Panc1 (cell line): ENCODE measurements around the gene CDH13. TPM values are rescaled to one million over a fixed set of nuclear protein-coding genes. Genes with fewer than 3 reads are reported as not detected.

ENCODE experiments used
- ATAC-seq: fragments of 200-7000 bp; cut with Tn5 transposase; 2 replicates; pipeline ENCODE4 v1.9.1; 2020; ENCODE audit warnings: mild to moderate bottlenecking, moderate library complexity
- BruUV-seq: library from RNA; stranded (reverse); fragments of 400-500 nt; replicated peaks from 2 replicates; lab custom pipeline; 2021; lab: Mats Ljungman, UMichigan
- CTCF ChIA-PET: fragments of 300-600 bp; sonication (Branson Sonifier 250); formaldehyde crosslinking; loops from one replicate; lab custom pipeline; 2022; ENCODE audit warnings: antibody characterized with exemption; lab: Charles Lee
- POLR2A ChIA-PET: fragments of 300-600 bp; sonication (Branson Sonifier 250); formaldehyde crosslinking; loops from one replicate; lab custom pipeline; 2022; ENCODE audit warnings: antibody characterized with exemption; lab: Charles Lee
- DNase-seq: peaks from one replicate; pipeline ENCODE4 v3.0.0-alpha.2; 2010; ENCODE audit warnings: low read depth, low spot score
- H3K27ac ChIP-seq: 2 replicates; pipeline ENCODE4 v1.5.1; 2011; ENCODE audit warnings: mild to moderate bottlenecking, low read length, inconsistent platforms
- H3K27me3 ChIP-seq: fragments of 200-500 bp; sonication (Bioruptor generic); 2 replicates; pipeline ENCODE4 v1.6.0; 2014; ENCODE audit warnings: low read length, inconsistent platforms; ENCODE audit not compliant: control insufficient read depth, insufficient read depth
- H3K36me3 ChIP-seq: fragments of 200-500 bp; sonication (Bioruptor generic); 2 replicates; pipeline ENCODE4 v1.5.1; 2014; ENCODE audit warnings: inconsistent platforms, mild to moderate bottlenecking, low read length, moderate library complexity; ENCODE audit not compliant: control insufficient read depth, insufficient read depth
- H3K4me1 ChIP-seq: 2 replicates; pipeline ENCODE4 v1.5.1; 2011; ENCODE audit warnings: inconsistent platforms, mild to moderate bottlenecking, low read length, moderate library complexity; ENCODE audit not compliant: control insufficient read depth, insufficient read depth
- H3K4me3 ChIP-seq, 2 experiments: 2 replicates each; pipeline ENCODE4 v1.5.1; 2011 to 2012; ENCODE audit warnings: low read depth in 2 of 2, low read length in 2 of 2, mild to moderate bottlenecking in 2 of 2, inconsistent platforms in 1 of 2, moderate library complexity in 1 of 2
- H3K9me3 ChIP-seq: fragments of 200-500 bp; sonication (Bioruptor generic); 2 replicates; pipeline ENCODE4 v1.5.1; 2014; ENCODE audit warnings: low read depth, mild to moderate bottlenecking, inconsistent platforms, low read length, moderate library complexity; ENCODE audit not compliant: control insufficient read depth, insufficient read depth
- CTCF ChIP-seq: fragments of 450-650 bp; IDR thresholded peaks from 2 replicates; pipeline ENCODE4 v1.5.1; 2017; ENCODE audit warnings: mild to moderate bottlenecking
- POLR2AphosphoS5 ChIP-seq: IDR thresholded peaks from 2 replicates; pipeline ENCODE4 v1.6.1; 2012; ENCODE audit warnings: mild to moderate bottlenecking, low read depth, low read length, moderate library complexity
- REST ChIP-seq, 2 experiments: IDR thresholded peaks; 2 replicates each; pipeline ENCODE4 v1.6.1; 2011 to 2012; ENCODE audit warnings: low read depth in 2 of 2, control low read depth in 1 of 2, low read length in 1 of 2, mild to moderate bottlenecking in 1 of 2, moderate library complexity in 1 of 2; ENCODE audit not compliant: insufficient read depth in 1 of 2
- SIN3A ChIP-seq: IDR thresholded peaks from 2 replicates; pipeline ENCODE4 v1.6.1; 2012; ENCODE audit warnings: low read depth, mild to moderate bottlenecking, low read length, moderate library complexity, borderline replicate concordance; ENCODE audit not compliant: insufficient read depth
- TCF7L2 ChIP-seq: IDR thresholded peaks from 2 replicates; pipeline ENCODE4 v1.6.1; 2011; ENCODE audit warnings: mild to moderate bottlenecking, low read depth, low read length, inconsistent platforms
- in situ Hi-C: cut with HindIII; loops from 2 replicates; pipeline ENCODE4 v1.10.0; 2016; ENCODE audit warnings: low sequenced_read_pairs, low pct_unique_long_range_greater_than_20kb
- intact Hi-C: fragments of 100-400 bp; cut with micrococcal nuclease; formaldehyde crosslinking; loops from one replicate; pipeline ENCODE4 v1.10.0; 2022; ENCODE audit not compliant: unreplicated experiment
- total RNA-seq: library from RNA; stranded (reverse); gene quantifications from one replicate; pipeline ENCODE4 v1.2.1, GENCODE V29; 2021; ENCODE audit not compliant: unreplicated experiment

The CDH13 gene
- total RNA-seq, 1 experiment from 2014 or later, result not detected

GRCh38 chr16:83330251-83330650 lies 703.5 kb downstream of the CDH13 start:
- ATAC-seq (no peak), DNase-seq (no peak)
- POLR2A ChIA-PET, result no interaction called here
- in situ Hi-C loops, result no loop called here
- CTCF ChIA-PET, result no interaction called here
- H3K4me1 ChIP-seq, result no peaks in the 10 kb centered on the region
- BruUV-seq, result no TSS peak
- H3K36me3 ChIP-seq, result no peaks in the 10 kb centered on the region
- TF ChIP-seq POLR2AphosphoS5 (no peak), CTCF (no peak), REST (IDR thresholded peaks at IDR 0.05; ENCODE audit: insufficient read depth in 1 of 2, low read depth in 2 of 2, low read length in 1 of 2) (no peak), SIN3A (no peak), TCF7L2 (no peak)
- H3K4me3 ChIP-seq, result no peak overlapping the region
- intact Hi-C loops, result no loop called here
- H3K27ac ChIP-seq, result no peak overlapping the region
- no peaks in the 10 kb centered on the region; the same call in 1 of the 2 replicates for H3K27me3 ChIP-seq
- H3K9me3 ChIP-seq, result no peaks in the 10 kb centered on the region

GRCh38 chr16:83335076-83335475 lies 708.3 kb downstream of the CDH13 start:
- H3K27me3 ChIP-seq, result peaks cover 2% of the 10 kb centered on the region; the same call in 1 of the 2 replicates
- intact Hi-C loops (no loop called here), in situ Hi-C loops (no loop called here)
- DNase-seq (no peak), ATAC-seq (no peak)
- TF ChIP-seq POLR2AphosphoS5 (no peak), TCF7L2 (no peak), REST (IDR thresholded peaks at IDR 0.05; ENCODE audit: insufficient read depth in 1 of 2, low read depth in 2 of 2, low read length in 1 of 2) (no peak), SIN3A (no peak), CTCF (no peak)
- H3K36me3 ChIP-seq, result no peaks in the 10 kb centered on the region
- H3K4me1 ChIP-seq, result no peaks in the 10 kb centered on the region
- POLR2A ChIA-PET, result no interaction called here
- no peak overlapping the region for H3K27ac ChIP-seq
- no TSS peak for BruUV-seq
- H3K9me3 ChIP-seq, result no peaks in the 10 kb centered on the region
- CTCF ChIA-PET, result no interaction called here
- no peak overlapping the region for H3K4me3 ChIP-seq
